ENCODE results near the gene UBAP2L. TPM values are rescaled to one million over a fixed set of nuclear protein-coding genes. Genes with fewer than 3 reads are reported as not detected.
"Not testable (repeated sequence)": the region's sequence is repeated elsewhere in the genome, so short reads cannot be mapped to it uniquely, and the experiment has no call there.

UBAP2L gene
- polyA plus RNA-seq, 1 donor (not counting 4 experiments of a cell fraction or from before 2014, with no cell fraction given): 198 TPM

DNA sequence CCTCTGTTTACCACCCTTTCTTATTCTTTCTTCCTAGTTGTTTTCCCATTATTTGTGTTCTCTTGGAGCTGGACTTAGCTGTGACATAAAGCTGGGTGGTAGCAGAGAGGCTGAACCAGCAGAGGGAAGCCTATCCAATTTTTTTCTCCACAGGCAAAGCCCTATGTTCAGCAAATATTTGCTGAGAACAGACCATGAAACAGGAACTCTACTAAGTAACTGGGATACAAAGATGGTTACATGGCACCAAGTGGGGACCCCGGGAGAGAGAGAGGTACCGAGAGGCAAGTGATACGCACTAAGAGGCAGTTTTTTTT lies 21.2 kb upstream of the UBAP2L start:
- no peak for TF ChIP-seq EZH2 (IDR thresholded peaks at IDR 0.05; ENCODE audit: low read length)
- TF ChIP-seq CTCF (optimal IDR thresholded peaks at IDR 0.05 in 1 of 3, IDR thresholded peaks at IDR 0.05 in 1 of 3, conservative IDR thresholded peaks at IDR 0.05 in 1 of 3; ENCODE audit: extremely low read depth in 1 of 3, insufficient read depth in 2 of 3, low read length in 3 of 3): no peak
- no peak for FAIRE-seq
- Histone ChIP-seq H2AFZ (ENCODE audit: control insufficient read depth, low read length) (no peak overlapping the region), H3K9me1 (ENCODE audit: control insufficient read depth, extremely low read depth, insufficient read depth, low read length) (no peaks in the 10 kb centered on the region), H3K27ac (ENCODE audit: control insufficient read depth, insufficient read depth, low read length) (no peak overlapping the region), H3K36me3 (ENCODE audit: control insufficient read depth in 2 of 2, extremely low read depth in 1 of 2, insufficient read depth in 2 of 2, low read length in 2 of 2) (no peaks in the 10 kb centered on the region), H3K4me2 (ENCODE audit: control insufficient read depth, extremely low read depth, insufficient read depth, low read depth, low read length) (no peak overlapping the region), H3K79me2 (ENCODE audit: control insufficient read depth, insufficient read depth, low read length) (no peaks in the 10 kb centered on the region), H3K4me1 (ENCODE audit: control insufficient read depth, extremely low read depth, insufficient read depth, low read length) (peaks cover 13% of the 10 kb centered on the region), H4K20me1 (ENCODE audit: control insufficient read depth, extremely low read depth, insufficient read depth, low read length) (no peaks in the 10 kb centered on the region), H3K9me3 (ENCODE audit: control insufficient read depth, low read depth, low read length) (no peaks in the 10 kb centered on the region), H3K27me3 (ENCODE audit: control insufficient read depth, extremely low read depth, insufficient read depth, low read length) (no peaks in the 10 kb centered on the region), H3K4me3 (ENCODE audit: control insufficient read depth in 2 of 3, extremely low read depth in 1 of 3, insufficient read depth in 2 of 3, low read depth in 1 of 3, low read length in 3 of 3) (no peak overlapping the region), H3K9ac (ENCODE audit: control insufficient read depth, extremely low read depth, insufficient read depth, low read length) (no peak overlapping the region)
- DNase-seq (ENCODE audit: low read depth, low spot score): no peak
- dilution Hi-C loops (cut with MboI; ENCODE audit: extremely low pct_ligation_motif_present, low sequenced_read_pairs): no loop called here

DNA sequence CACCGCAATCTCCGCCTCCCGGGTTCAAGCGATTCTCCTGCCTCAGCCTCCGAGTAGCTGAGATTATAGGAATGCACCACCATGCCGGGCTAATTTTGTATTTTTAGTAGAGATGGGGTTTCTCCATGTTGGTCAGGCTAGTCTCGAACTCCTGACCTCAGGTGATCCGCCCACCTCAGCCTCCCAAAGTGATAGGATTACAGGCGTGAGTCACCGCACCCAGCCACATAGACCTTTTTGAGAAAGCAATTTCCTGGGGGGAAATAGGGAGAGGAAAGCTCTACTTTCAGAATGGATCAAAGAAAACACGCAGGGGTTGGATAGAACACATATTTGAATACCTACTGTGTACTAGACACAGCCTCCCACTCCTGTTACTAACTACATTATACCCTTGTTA lies 15.0 kb upstream of the UBAP2L start:
- H3K36me3 ChIP-seq (ENCODE audit: control insufficient read depth in 2 of 2, extremely low read depth in 1 of 2, insufficient read depth in 2 of 2, low read length in 2 of 2): peaks cover 8 to 19% of the 10 kb centered on the region in 2 experiments
- H3K9me1 ChIP-seq (ENCODE audit: control insufficient read depth, extremely low read depth, insufficient read depth, low read length); H4K20me1 ChIP-seq (ENCODE audit: control insufficient read depth, extremely low read depth, insufficient read depth, low read length); H3K4me1 ChIP-seq (ENCODE audit: control insufficient read depth, extremely low read depth, insufficient read depth, low read length); H3K79me2 ChIP-seq (ENCODE audit: control insufficient read depth, insufficient read depth, low read length); H3K9me3 ChIP-seq (ENCODE audit: control insufficient read depth, low read depth, low read length); H3K27me3 ChIP-seq (ENCODE audit: control insufficient read depth, extremely low read depth, insufficient read depth, low read length); dilution Hi-C loops (cut with MboI; ENCODE audit: extremely low pct_ligation_motif_present, low sequenced_read_pairs); H3K4me2 ChIP-seq (ENCODE audit: control insufficient read depth, extremely low read depth, insufficient read depth, low read depth, low read length); H3K27ac ChIP-seq (ENCODE audit: control insufficient read depth, insufficient read depth, low read length); H2AFZ ChIP-seq (ENCODE audit: control insufficient read depth, low read length); DNase-seq (ENCODE audit: low read depth, low spot score); FAIRE-seq; H3K4me3 ChIP-seq (ENCODE audit: control insufficient read depth in 2 of 3, extremely low read depth in 1 of 3, insufficient read depth in 2 of 3, low read depth in 1 of 3, low read length in 3 of 3); H3K9ac ChIP-seq (ENCODE audit: control insufficient read depth, extremely low read depth, insufficient read depth, low read length): not testable (repeated sequence)

DNA sequence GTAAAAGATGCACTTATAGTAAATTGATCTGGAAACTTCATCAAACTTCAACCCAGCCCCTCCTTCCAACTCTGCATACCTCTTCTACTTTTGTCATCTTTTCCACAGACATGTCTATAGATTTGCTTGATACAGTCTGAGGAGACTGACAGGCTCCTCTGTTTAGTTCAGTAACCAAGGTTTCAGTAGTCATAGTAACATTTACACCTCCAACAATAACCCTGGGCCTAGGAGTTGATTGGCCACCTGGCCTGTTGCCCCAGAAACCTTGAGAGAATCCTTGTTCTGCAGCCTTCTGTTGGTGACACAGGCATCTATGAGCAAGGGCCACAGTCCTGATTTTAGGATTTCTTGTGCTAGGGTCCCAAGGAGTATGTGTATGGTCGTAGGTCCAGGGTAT lies 14.6 kb upstream of the UBAP2L start, which contains the start of gene CFAP141:
Gene CFAP141, minus strand, starts transcription at position 138 of the 400 bp plus-strand sequence. Its CDS starts 26 bp downstream, at position 112.
- no peak for TF ChIP-seq CTCF (optimal IDR thresholded peaks at IDR 0.05 in 1 of 3, IDR thresholded peaks at IDR 0.05 in 1 of 3, conservative IDR thresholded peaks at IDR 0.05 in 1 of 3; ENCODE audit: extremely low read depth in 1 of 3, insufficient read depth in 2 of 3, low read length in 3 of 3)
- no peak for TF ChIP-seq EZH2 (IDR thresholded peaks at IDR 0.05; ENCODE audit: low read length)
- dilution Hi-C loops (cut with MboI; ENCODE audit: extremely low pct_ligation_motif_present, low sequenced_read_pairs): no loop called here
- H3K27ac ChIP-seq (ENCODE audit: control insufficient read depth, insufficient read depth, low read length): no peak within 1 kb of the TSS
- no peaks in the 10 kb centered on the region for H3K4me1 ChIP-seq (ENCODE audit: control insufficient read depth, extremely low read depth, insufficient read depth, low read length)
- DNase-seq (ENCODE audit: low read depth, low spot score): no peak
- H3K79me2 ChIP-seq (ENCODE audit: control insufficient read depth, insufficient read depth, low read length): no peaks in the 10 kb centered on the region
- H3K9me1 ChIP-seq (ENCODE audit: control insufficient read depth, extremely low read depth, insufficient read depth, low read length): no peaks in the 10 kb centered on the region
- H3K4me3 ChIP-seq (ENCODE audit: control insufficient read depth in 2 of 3, extremely low read depth in 1 of 3, insufficient read depth in 2 of 3, low read depth in 1 of 3, low read length in 3 of 3): no peak within 1 kb of the TSS
- no peak within 1 kb of the TSS for H3K9ac ChIP-seq (ENCODE audit: control insufficient read depth, extremely low read depth, insufficient read depth, low read length)
- no peak for FAIRE-seq
- H3K36me3 ChIP-seq (ENCODE audit: control insufficient read depth in 2 of 2, extremely low read depth in 1 of 2, insufficient read depth in 2 of 2, low read length in 2 of 2): peaks cover 8 to 19% of the 10 kb centered on the region in 2 experiments
- H2AFZ ChIP-seq (ENCODE audit: control insufficient read depth, low read length): no peak within 1 kb of the TSS
- H3K4me2 ChIP-seq (ENCODE audit: control insufficient read depth, extremely low read depth, insufficient read depth, low read depth, low read length): no peak within 1 kb of the TSS
- no peaks in the 10 kb centered on the region for H3K9me3 ChIP-seq (ENCODE audit: control insufficient read depth, low read depth, low read length)
- no peaks in the 10 kb centered on the region for H3K27me3 ChIP-seq (ENCODE audit: control insufficient read depth, extremely low read depth, insufficient read depth, low read length)
- no peaks in the 10 kb centered on the region for H4K20me1 ChIP-seq (ENCODE audit: control insufficient read depth, extremely low read depth, insufficient read depth, low read length)

Data from keratinocyte (primary cell).